Endodermal cell (in vitro differentiated cells): ENCODE measurements around the gene SOS2. TPM values are rescaled to one million over a fixed set of nuclear protein-coding genes. Genes with fewer than 3 reads are reported as not detected.

Experiments
- DNase-seq: peaks from one replicate; pipeline ENCODE4 v3.0.0-alpha.2; 2017
- H3K27ac ChIP-seq: 2 replicates; pipeline ENCODE4 v1.5.1; 2013; ENCODE audit warnings: mild to moderate bottlenecking, low read depth, low read length, moderate library complexity
- H3K27me3 ChIP-seq: 2 replicates; pipeline ENCODE4 v1.6.1; 2013; ENCODE audit warnings: mild to moderate bottlenecking, low read length, moderate library complexity; ENCODE audit not compliant: insufficient read depth, control insufficient read depth, poor library complexity, severe bottlenecking
- H3K36me3 ChIP-seq: 2 replicates; pipeline ENCODE4 v1.7.0; 2013; ENCODE audit warnings: mild to moderate bottlenecking, low read length, moderate library complexity; ENCODE audit not compliant: control insufficient read depth, insufficient read depth
- H3K4me1 ChIP-seq: one replicate; pipeline ENCODE4 v1.7.0; 2013; ENCODE audit warnings: low read length; ENCODE audit not compliant: control insufficient read depth, insufficient read depth
- H3K4me3 ChIP-seq: 2 replicates; pipeline ENCODE4 v1.5.1; 2013; ENCODE audit warnings: mild to moderate bottlenecking, low read length, moderate library complexity
- H3K9ac ChIP-seq: 2 replicates; pipeline ENCODE4 v1.6.1; 2013; ENCODE audit warnings: mild to moderate bottlenecking, low read length, moderate library complexity; ENCODE audit not compliant: poor library complexity, severe bottlenecking; ENCODE audit errors: extremely low read depth
- H3K9me3 ChIP-seq: 2 replicates; pipeline ENCODE4 v1.6.1; 2013; ENCODE audit warnings: mild to moderate bottlenecking, low read length, moderate library complexity; ENCODE audit not compliant: control insufficient read depth
- H3K27ac Mint-ChIP-seq: 2 replicates; pipeline ENCODE4 v1.8.0; 2020; ENCODE audit warnings: mixed read lengths
- H3K27me3 Mint-ChIP-seq: 2 replicates; pipeline ENCODE4 v1.8.0; 2021; ENCODE audit warnings: mild to moderate bottlenecking, mixed read lengths; ENCODE audit not compliant: insufficient read depth
- H3K36me3 Mint-ChIP-seq: 2 replicates; pipeline ENCODE4 v1.8.0; 2020; ENCODE audit warnings: low read depth, mixed read lengths
- H3K4me1 Mint-ChIP-seq: 2 replicates; pipeline ENCODE4 v1.8.0; 2020; ENCODE audit warnings: mixed read lengths
- H3K4me3 Mint-ChIP-seq: 2 replicates; pipeline ENCODE4 v1.8.0; 2020; ENCODE audit warnings: mild to moderate bottlenecking, moderate library complexity, mixed read lengths
- H3K9me3 Mint-ChIP-seq: 2 replicates; pipeline ENCODE4 v1.8.0; 2020; ENCODE audit warnings: mild to moderate bottlenecking, mixed read lengths
- CTCF ChIP-seq: fragments of 200-600 bp; sonication (generic); conservative IDR thresholded peaks from 2 replicates; pipeline ENCODE4 v1.5.0; 2021; ENCODE audit warnings: antibody characterized with exemption, mild to moderate bottlenecking
- WGBS, 2 experiments: methylation state at CpG; one replicate each; pipeline versions ENCODE4 v1.1.5 to v1.1.7; 2013; ENCODE audit warnings: missing lambda C conversion rate in 2 of 2, mixed read lengths in 1 of 2; ENCODE audit not compliant: insufficient coverage in 1 of 2, insufficient read length in 1 of 2; 5-methylcytosine and 5-hydroxymethylcytosine counted together
- total RNA-seq, 2 donors: library from RNA; stranded (reverse); fragmentation: NEBNext Ultra II Directional in 1 of 2; extraction: Animal tissue kit (Norgen Biotek cat#: 25700) in 1 of 2; gene quantifications; 2 replicates in 1 of 2; 3 replicates in 1 of 2; pipeline ENCODE4 v1.2.1, GENCODE V29; 2021

The SOS2 gene
- total RNA-seq, 2 donors from 2014 or later: 19.6 to 20.4 TPM

GRCh38 chr14:50068496-50068895 lies 162.9 kb downstream of the SOS2 start:
- Mint-ChIP-seq H3K27ac (no peak overlapping the region), H3K4me3 (no peak overlapping the region), H3K27me3 (peaks cover 9% of the 10 kb centered on the region), H3K9me3 (peaks cover 12% of the 10 kb centered on the region), H3K36me3 (peaks cover 6% of the 10 kb centered on the region), H3K4me1 (peaks cover 12% of the 10 kb centered on the region)
- no peaks in the 10 kb centered on the region for H3K9me3 ChIP-seq
- no peak for DNase-seq
- H3K9ac ChIP-seq: no peak overlapping the region
- WGBS, 2 experiments: 98 to 100% methylated on average over 3 to 7 of the region's 7 CpGs
- H3K4me1 ChIP-seq: peaks cover 1% of the 10 kb centered on the region
- no peak for TF ChIP-seq CTCF
- no peaks in the 10 kb centered on the region for H3K36me3 ChIP-seq
- H3K27me3 ChIP-seq: peaks cover 5% of the 10 kb centered on the region
- H3K4me3 ChIP-seq: no peak overlapping the region
- no peak overlapping the region for H3K27ac ChIP-seq

- peaks cover 14% of the 10 kb centered on the region for H3K4me1 Mint-ChIP-seq
- H3K36me3 Mint-ChIP-seq: no peaks in the 10 kb centered on the region
These were observed 163.5 kb downstream of the SOS2 start for GRCh38 chr14:50067723-50068495.

More at GRCh38 chr14:50067723-50068495, 163.5 kb downstream of the SOS2 start:
- H3K9me3 Mint-ChIP-seq: peaks cover 6% of the 10 kb centered on the region
- no peaks in the 10 kb centered on the region for H3K36me3 ChIP-seq
- H3K27ac ChIP-seq: no peak overlapping the region
- 92 to 100% methylated on average over 1 to 7 of the region's 8 CpGs for WGBS, 2 experiments
- TF ChIP-seq CTCF: no peak
- peaks cover 2% of the 10 kb centered on the region for H3K4me1 ChIP-seq
- H3K9me3 ChIP-seq: no peaks in the 10 kb centered on the region
- H3K9ac ChIP-seq: no peak overlapping the region
- peaks cover 5% of the 10 kb centered on the region for H3K27me3 ChIP-seq
- H3K27me3 Mint-ChIP-seq: peaks cover 5% of the 10 kb centered on the region
- H3K27ac Mint-ChIP-seq: no peak overlapping the region
- H3K4me3 ChIP-seq: no peak overlapping the region
- DNase-seq: no peak
- no peak overlapping the region for H3K4me3 Mint-ChIP-seq

Other genes starting within 250 kb of the SOS2 start
- gene VCPKMT, start 115.0 kb downstream of the SOS2 start, total RNA-seq: 10 to 100 TPM in 1 of 2 donors, 1 to 10 TPM in 1; 9.6 to 13.4 TPM
- 10 to 100 TPM; 15.9 to 23.2 TPM for gene L2HGDH, start 80.7 kb upstream of the SOS2 start, total RNA-seq
- 10 to 100 TPM; 15.3 to 16.6 TPM for gene DMAC2L, start 80.7 kb upstream of the SOS2 start, total RNA-seq
- gene CDKL1, start 165.3 kb upstream of the SOS2 start, total RNA-seq: 1 to 10 TPM; 1.5 to 2.6 TPM